Measurements from ENCODE around the gene ITPR2. TPM values are rescaled to one million over a fixed set of nuclear protein-coding genes. Genes with fewer than 3 reads are reported as not detected.
A peak's percentile ranks its signal among the peaks of the same experiment; 100 is the strongest.

The ITPR2 gene
- total and polyA plus RNA-seq, 5 donors, result 4.2 to 32.1 (median 23.2) TPM

GRCh38 chr12:26818636-26819035 lies 14.4 kb downstream of the ITPR2 start:
- Histone ChIP-seq H3K27me3 (ENCODE audit: control insufficient read depth, insufficient read depth) (no peaks in the 10 kb centered on the region), H3K9me3 (ENCODE audit: control insufficient read depth, low read length) (no peaks in the 10 kb centered on the region), H3K4me1 (ENCODE audit: control insufficient read depth, insufficient read depth, low read length) (no peaks in the 10 kb centered on the region), H3K27ac (ENCODE audit: low read length) (no peak overlapping the region), H3K4me3 (ENCODE audit: low read length) (no peak overlapping the region)
- intact Hi-C loops (cut with DNase I), result no loop called here
- ATAC-seq (no peak), DNase-seq (no peak)
- WGBS, result 94% methylated on average over 2 of the region's 2 CpGs

- Histone ChIP-seq H3K4me1 (ENCODE audit: control insufficient read depth, insufficient read depth, low read length) (no peaks in the 10 kb centered on the region), H3K27me3 (ENCODE audit: control insufficient read depth, insufficient read depth) (no peaks in the 10 kb centered on the region), H3K4me3 (ENCODE audit: low read length) (no peak overlapping the region), H3K27ac (ENCODE audit: low read length) (no peak overlapping the region), H3K9me3 (ENCODE audit: control insufficient read depth, low read length) (no peaks in the 10 kb centered on the region)
- WGBS, result 93% methylated on average over 3 of the region's 3 CpGs
- DNase-seq, result no peak
- intact Hi-C loops (cut with DNase I), result no loop called here
- ATAC-seq, result no peak
Measured at GRCh38 chr12:26818201-26818600, 14.8 kb downstream of the ITPR2 start.

- intact Hi-C loops (cut with DNase I), result no loop called here
- Histone ChIP-seq H3K4me1 (ENCODE audit: control insufficient read depth, insufficient read depth, low read length) (no peaks in the 10 kb centered on the region), H3K4me3 (ENCODE audit: low read length) (no peak overlapping the region), H3K9me3 (ENCODE audit: control insufficient read depth, low read length) (no peaks in the 10 kb centered on the region), H3K27ac (ENCODE audit: low read length) (no peak overlapping the region), H3K27me3 (ENCODE audit: control insufficient read depth, insufficient read depth) (no peaks in the 10 kb centered on the region)
- DNase-seq (no peak), ATAC-seq (no peak)
- 54% methylated on average over 4 of the region's 4 CpGs for WGBS
Measured at GRCh38 chr12:26817183-26817591, 15.8 kb downstream of the ITPR2 start.

- no peaks in the 10 kb centered on the region for H3K4me1 ChIP-seq (ENCODE audit: control insufficient read depth, insufficient read depth, low read length)
- H3K27ac ChIP-seq (ENCODE audit: low read length), result no peak overlapping the region
- no peaks in the 10 kb centered on the region for H3K9me3 ChIP-seq (ENCODE audit: control insufficient read depth, low read length)
- no peaks in the 10 kb centered on the region for H3K27me3 ChIP-seq (ENCODE audit: control insufficient read depth, insufficient read depth)
- DNase-seq (no peak), ATAC-seq (no peak)
- intact Hi-C loops (cut with DNase I), result no loop called here
- WGBS, result 71% methylated on average over 7 of the region's 7 CpGs
- H3K4me3 ChIP-seq (ENCODE audit: low read length), result no peak overlapping the region
Measured at GRCh38 chr12:26813812-26814211, 19.2 kb downstream of the ITPR2 start.

- 9% methylated on average over 4 of the region's 4 CpGs for WGBS
- Histone ChIP-seq H3K4me1 (ENCODE audit: control insufficient read depth, insufficient read depth, low read length) (peaks cover 2% of the 10 kb centered on the region), H3K4me3 (ENCODE audit: low read length) (no peak overlapping the region), H3K27ac (ENCODE audit: low read length) (peak overlapping the region; percentile 8), H3K9me3 (ENCODE audit: control insufficient read depth, low read length) (no peaks in the 10 kb centered on the region), H3K27me3 (ENCODE audit: control insufficient read depth, insufficient read depth) (no peaks in the 10 kb centered on the region)
- intact Hi-C loops (cut with DNase I), result no loop called here
- ATAC-seq, result peak; percentile 98
- peak; percentile 76 to 90 (median 86) for DNase-seq
Measured at GRCh38 chr12:26810330-26810729, 22.7 kb downstream of the ITPR2 start.

- 66% methylated on average over 6 of the region's 6 CpGs for WGBS
- Histone ChIP-seq H3K9me3 (ENCODE audit: control insufficient read depth, low read length) (no peaks in the 10 kb centered on the region), H3K27ac (ENCODE audit: low read length) (no peak overlapping the region), H3K27me3 (ENCODE audit: control insufficient read depth, insufficient read depth) (no peaks in the 10 kb centered on the region), H3K4me1 (ENCODE audit: control insufficient read depth, insufficient read depth, low read length) (peaks cover 2% of the 10 kb centered on the region), H3K4me3 (ENCODE audit: low read length) (no peak overlapping the region)
- ATAC-seq, result no peak
- DNase-seq, result no peak
- intact Hi-C loops (cut with DNase I), result no loop called here
Measured at GRCh38 chr12:26809611-26810285, 23.2 kb downstream of the ITPR2 start.

GRCh38 chr12:26808766-26809476 lies 24.1 kb downstream of the ITPR2 start:
- intact Hi-C loops (cut with DNase I), result no loop called here
- ATAC-seq (no peak), DNase-seq (no peak)
- no peaks in the 10 kb centered on the region for H3K27me3 ChIP-seq (ENCODE audit: control insufficient read depth, insufficient read depth)
- H3K4me3 ChIP-seq (ENCODE audit: low read length), result no peak overlapping the region
- peaks cover 2% of the 10 kb centered on the region for H3K4me1 ChIP-seq (ENCODE audit: control insufficient read depth, insufficient read depth, low read length)
- H3K9me3 ChIP-seq (ENCODE audit: control insufficient read depth, low read length), result no peaks in the 10 kb centered on the region
- WGBS, result 69% methylated on average over 3 of the region's 3 CpGs
- no peak overlapping the region for H3K27ac ChIP-seq (ENCODE audit: low read length)

- Histone ChIP-seq H3K9me3 (ENCODE audit: control insufficient read depth, low read length) (no peaks in the 10 kb centered on the region), H3K27me3 (ENCODE audit: control insufficient read depth, insufficient read depth) (no peaks in the 10 kb centered on the region), H3K4me3 (ENCODE audit: low read length) (no peak overlapping the region), H3K27ac (ENCODE audit: low read length) (no peak overlapping the region), H3K4me1 (ENCODE audit: control insufficient read depth, insufficient read depth, low read length) (peaks cover 2% of the 10 kb centered on the region)
- ATAC-seq (peak in 1 of 2 donors; percentile 47), DNase-seq (no peak)
- intact Hi-C loops (cut with DNase I), result no loop called here
- 81% methylated on average over 1 of the region's 1 CpG for WGBS
Measured at GRCh38 chr12:26807292-26807691, 25.7 kb downstream of the ITPR2 start.

- WGBS, result 95% methylated on average over 5 of the region's 5 CpGs
- DNase-seq (no peak), ATAC-seq (no peak)
- Histone ChIP-seq H3K9me3 (ENCODE audit: control insufficient read depth, low read length) (no peaks in the 10 kb centered on the region), H3K27ac (ENCODE audit: low read length) (no peak overlapping the region), H3K4me1 (ENCODE audit: control insufficient read depth, insufficient read depth, low read length) (peaks cover 2% of the 10 kb centered on the region), H3K4me3 (ENCODE audit: low read length) (no peak overlapping the region), H3K27me3 (ENCODE audit: control insufficient read depth, insufficient read depth) (no peaks in the 10 kb centered on the region)
- intact Hi-C loops (cut with DNase I), result no loop called here
Measured at GRCh38 chr12:26806556-26806955, 26.4 kb downstream of the ITPR2 start.

GRCh38 chr12:26805401-26805971 lies 27.5 kb downstream of the ITPR2 start:
- Histone ChIP-seq H3K4me1 (ENCODE audit: control insufficient read depth, insufficient read depth, low read length) (peaks cover 2% of the 10 kb centered on the region), H3K4me3 (ENCODE audit: low read length) (no peak overlapping the region), H3K27ac (ENCODE audit: low read length) (no peak overlapping the region), H3K9me3 (ENCODE audit: control insufficient read depth, low read length) (no peaks in the 10 kb centered on the region), H3K27me3 (ENCODE audit: control insufficient read depth, insufficient read depth) (no peaks in the 10 kb centered on the region)
- 95% methylated on average over 5 of the region's 5 CpGs for WGBS
- no peak for DNase-seq
- intact Hi-C loops (cut with DNase I), result no loop called here
- no peak for ATAC-seq

- no peak overlapping the region for H3K27ac ChIP-seq (ENCODE audit: low read length)
- 29% methylated on average over 2 of the region's 2 CpGs for WGBS
Measured at GRCh38 chr12:26803552-26803951, 29.4 kb downstream of the ITPR2 start.

More at GRCh38 chr12:26803552-26803951, 29.4 kb downstream of the ITPR2 start:
- ATAC-seq, result no peak
- no peaks in the 10 kb centered on the region for H3K9me3 ChIP-seq (ENCODE audit: control insufficient read depth, low read length)
- H3K4me1 ChIP-seq (ENCODE audit: control insufficient read depth, insufficient read depth, low read length), result peaks cover 2% of the 10 kb centered on the region
- no peak overlapping the region for H3K4me3 ChIP-seq (ENCODE audit: low read length)
- intact Hi-C loops (cut with DNase I), result no loop called here
- DNase-seq, result no peak
- H3K27me3 ChIP-seq (ENCODE audit: control insufficient read depth, insufficient read depth), result no peaks in the 10 kb centered on the region

Measured in right cardiac atrium (tissue), 5 donors.